HG02973 (cell line): Measurements from ENCODE around the gene EIF5A.
A peak's percentile ranks its signal among the peaks of the same experiment; 100 is the strongest.

Source experiments
- ATAC-seq: cut with Tn5 transposase; IDR thresholded peaks from one replicate; pipeline ENCODE4 v1.9.1; 2021; ENCODE audit warnings: moderate library complexity; ENCODE audit not compliant: unreplicated experiment

EIF5A gene

DNA sequence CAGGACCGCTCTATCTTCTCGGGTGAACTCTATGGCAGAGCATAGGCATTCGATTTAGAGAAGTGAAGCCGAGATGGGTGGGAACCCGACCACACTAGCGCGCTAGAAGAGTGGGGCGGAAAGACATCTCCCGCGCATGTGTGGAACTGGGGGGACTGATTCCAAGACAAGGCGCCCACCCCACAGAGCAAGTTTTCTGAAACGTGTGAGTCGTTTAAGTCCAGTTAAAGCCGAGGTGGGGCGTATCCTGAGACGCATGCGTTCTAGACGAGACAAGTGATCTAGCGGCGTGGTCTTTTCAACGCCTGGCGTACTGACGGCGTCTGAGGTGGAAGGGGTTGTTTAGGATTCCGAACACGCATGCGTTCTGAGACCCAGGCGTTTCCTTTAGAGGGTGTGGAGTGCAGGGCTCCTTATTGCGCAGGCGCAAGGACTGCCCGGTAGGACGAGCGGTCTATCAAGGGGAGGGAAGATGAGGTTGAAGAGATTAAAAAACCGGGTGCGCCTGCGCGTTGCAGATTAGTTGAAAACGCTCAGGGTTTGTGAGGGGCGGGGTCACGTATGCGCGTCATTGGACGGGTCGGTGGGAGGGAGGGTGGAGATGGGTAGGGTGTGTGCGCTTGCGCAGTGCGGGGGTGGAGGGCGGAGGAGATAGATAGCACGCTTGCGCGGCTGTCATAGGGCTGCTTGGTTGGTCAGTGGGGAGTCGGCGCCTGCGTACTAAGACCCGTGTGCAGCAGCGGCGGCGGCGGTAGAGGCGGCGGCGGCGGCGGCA is at the start of gene EIF5A:
TSS of gene EIF5A (plus strand) at position 718 of the 775 bp plus-strand sequence. CDS start 2,008 bp downstream, outside the sequence.
- peak; percentile 63 for ATAC-seq

DNA sequence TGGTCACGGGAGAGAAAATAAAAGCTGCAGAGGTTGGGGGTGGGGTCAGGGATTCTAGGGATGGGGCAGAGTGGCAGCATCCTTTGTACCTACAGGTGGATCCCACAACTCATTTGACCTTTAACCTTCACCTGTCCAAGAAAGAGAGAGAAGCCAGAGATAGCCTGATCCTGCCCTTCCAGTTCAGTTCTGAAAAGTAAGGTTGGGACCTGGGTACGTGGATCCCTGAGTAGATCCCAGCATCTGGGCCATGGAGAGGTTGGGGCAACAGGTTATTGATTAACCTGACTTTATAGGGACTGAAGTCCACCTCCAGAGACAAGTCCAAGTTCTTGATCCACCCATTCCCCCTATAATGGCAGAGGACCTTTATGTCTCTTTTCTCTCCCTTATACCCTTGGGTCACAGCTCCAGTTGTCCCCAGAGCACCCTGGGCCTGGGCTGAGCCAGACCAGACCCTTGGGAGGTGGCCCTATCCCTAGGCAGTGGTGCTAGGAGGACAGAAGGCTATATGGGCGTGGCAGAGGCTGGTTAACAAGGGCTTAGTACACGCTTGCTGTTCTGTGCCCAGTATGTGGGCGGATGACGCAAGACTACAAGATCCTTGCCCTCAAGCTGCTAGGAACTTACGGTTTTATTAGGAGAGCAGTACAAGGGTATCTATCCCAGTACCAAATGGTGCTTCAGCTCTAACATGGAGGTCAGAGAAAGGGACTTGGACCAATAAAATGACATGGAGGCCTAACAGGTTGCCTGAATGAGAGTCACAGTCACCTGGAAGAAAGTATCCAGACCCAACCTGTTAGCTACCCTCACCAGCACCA is 48.5 kb upstream of the EIF5A start:
- no peak for ATAC-seq

DNA sequence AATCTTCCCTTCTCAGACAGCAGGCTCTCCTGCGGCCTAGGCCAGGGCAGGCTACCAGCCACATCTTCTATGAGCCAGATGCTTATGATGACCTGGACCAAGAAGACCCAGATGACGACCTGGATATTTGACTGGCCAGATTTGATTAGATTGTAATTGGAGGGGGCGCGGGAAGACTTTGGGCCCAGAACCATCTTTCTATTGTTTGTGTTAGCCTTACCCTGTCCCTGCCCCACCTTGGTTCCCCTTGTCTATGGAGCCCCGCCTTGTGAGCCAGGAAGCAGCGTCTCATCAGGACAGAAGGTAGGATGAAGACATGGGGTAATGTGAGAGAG is 47.9 kb upstream of the EIF5A start:
- no peak for ATAC-seq

GRCh38 chr17:7260151-7260550 is 47.3 kb upstream of the EIF5A start:
- no peak for ATAC-seq

DNA sequence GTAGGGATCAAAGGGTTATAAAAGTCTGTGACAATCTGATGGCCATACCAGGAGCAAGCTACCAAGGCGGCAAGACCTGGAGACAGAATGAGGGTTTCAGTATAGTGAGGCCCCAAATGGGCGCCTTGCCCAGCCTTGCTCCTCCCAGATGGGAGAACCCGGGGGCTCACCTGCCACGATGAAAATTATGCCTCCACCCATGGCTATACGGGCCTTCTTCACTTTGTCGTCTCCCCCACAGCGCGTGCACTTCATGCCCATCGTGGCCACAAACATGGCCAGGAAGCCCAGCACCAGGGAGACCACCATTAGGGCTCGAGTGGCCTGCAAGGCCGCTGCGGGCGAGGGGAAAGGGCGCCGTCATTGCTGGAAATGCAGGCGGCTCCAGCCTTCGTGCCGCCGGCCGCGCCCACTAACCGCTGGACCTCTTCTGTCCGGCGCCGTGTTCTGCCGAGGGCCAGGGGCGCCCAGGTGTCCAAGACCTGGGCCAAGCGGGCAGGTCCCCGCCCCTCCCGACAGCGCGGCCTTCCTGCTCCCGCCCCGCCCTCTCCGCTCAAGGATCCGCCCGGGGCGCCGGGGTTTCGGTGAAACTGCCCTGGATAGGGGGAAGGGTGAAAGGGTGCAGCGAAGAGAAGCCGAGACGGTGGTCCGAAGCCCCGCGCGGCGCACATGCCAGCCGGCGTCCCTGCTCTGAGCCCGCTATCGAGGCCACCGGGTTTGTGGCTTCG is 46.6 kb upstream of the EIF5A start:
- no peak for ATAC-seq

DNA sequence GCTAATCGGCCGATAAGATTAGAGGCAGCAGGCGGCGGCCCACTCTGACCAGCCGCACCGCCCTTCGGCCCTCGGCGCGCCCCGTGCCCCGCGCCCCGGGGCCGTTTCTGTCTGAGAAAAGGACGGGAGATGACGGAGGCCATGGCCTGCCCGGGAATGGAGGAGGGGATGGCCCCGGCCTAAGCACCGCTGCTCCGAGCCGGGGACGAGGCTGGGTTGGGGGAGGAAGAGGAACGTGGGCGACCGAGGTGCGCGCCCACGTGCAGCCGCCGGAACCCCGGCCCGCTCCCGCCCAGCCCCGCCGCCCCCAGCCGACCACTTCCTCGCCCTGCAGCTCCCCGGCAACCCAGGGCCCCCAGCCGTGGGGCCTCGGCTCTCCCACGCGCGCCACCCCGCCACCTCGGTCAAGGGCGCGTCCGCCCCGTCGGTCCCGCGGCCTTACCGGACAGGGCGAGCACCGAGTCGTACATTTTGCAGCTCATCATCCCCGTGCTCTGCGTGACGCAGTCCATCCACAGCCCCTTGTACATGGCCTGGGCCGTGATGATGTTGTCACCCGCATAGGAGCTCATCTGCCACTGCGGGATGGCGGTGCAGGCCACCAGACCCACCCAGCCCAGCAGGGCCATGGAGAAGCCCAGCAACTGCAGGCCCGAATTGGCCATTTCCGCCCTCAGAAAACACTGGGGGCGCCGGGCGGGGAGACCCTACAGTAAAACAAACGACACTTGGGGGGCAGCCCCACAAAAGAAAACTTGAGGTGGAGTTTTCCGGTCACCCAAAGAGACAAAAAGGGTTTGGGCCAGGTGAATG is 45.8 kb upstream of the EIF5A start:
- no peak for ATAC-seq

DNA sequence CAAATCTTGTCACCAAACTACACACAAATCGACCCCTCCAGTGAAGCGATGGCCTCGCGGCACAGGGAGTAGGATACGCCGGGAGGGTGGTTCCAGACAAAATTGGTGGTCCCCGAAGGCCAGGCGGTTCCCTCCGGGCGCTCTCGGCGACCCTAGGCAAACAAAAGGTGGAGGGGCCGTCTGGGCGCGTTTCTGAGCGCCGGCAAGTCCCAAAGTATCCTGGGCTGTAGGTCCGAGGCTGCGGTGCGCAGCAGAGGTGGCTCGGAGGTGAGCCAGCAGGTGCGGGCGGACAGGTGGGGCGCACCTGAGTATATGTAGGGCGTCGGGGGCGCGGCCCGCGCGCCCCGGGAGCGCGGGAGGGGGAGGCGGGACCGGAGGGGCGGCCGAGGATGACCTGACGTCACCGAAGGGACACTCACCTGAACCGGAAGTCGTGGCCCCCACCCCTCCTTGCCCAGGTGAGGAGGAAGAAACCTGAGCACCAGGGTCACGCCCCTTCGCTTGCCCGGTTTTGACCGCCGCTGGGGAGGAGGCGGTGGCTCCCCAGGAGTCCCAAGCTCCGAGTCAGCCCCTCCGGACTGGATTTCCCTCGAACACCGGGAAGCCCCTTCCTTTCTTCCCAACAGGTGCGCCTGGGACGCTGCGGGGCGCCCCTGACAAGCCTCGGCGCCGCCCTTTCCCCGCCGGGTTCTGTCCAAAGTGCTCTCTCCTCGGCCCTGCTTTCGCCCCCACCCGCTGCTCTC is 45.1 kb upstream of the EIF5A start, which contains the start of gene CLDN7:
TSS of gene CLDN7 (minus strand) at position 287 of the 743 bp plus-strand sequence. CDS start 435 bp downstream, outside the sequence.
- ATAC-seq = no peak

DNA sequence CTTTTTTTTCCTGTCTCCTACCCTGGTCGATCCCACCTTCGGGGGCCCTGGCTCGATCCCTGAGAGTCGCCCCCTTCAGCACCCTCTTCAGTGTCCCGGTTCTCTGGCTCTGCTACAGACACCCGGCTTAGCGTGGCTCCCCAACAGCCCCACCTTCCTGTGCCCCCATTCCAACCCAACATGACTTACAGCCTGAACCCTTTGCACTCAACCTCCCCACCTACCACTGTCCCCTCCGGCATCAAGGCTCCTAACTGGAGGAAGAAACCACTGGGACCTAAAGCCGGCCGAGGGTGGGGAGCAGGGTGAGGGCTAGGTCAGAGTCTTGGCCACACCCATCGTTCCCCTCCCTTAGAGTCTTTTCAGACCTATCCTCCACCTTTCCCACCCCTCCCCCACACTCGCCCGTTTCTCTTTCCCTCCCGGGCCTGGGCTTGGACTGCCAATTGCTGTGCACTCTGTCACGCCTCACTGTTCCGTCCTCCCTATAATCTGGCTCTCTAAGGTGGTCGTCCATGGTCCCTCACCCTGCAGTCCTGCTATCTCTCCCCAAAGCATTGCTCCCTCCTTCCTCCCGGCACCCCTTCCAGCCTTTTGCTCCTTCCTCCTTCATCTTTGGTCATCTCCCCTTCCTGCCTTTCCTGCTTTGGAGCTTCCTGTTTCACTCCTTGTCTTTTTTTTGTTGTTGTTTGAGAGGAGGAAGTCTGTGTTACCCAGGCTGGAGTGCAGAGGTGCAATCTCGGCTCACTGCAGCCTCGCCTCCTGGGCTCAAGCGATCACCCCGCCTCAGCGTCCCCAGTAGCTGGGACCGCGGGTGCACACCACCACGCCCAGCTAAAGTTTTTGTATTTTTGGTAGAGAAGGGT is 44.3 kb upstream of the EIF5A start:
- ATAC-seq = no peak

DNA sequence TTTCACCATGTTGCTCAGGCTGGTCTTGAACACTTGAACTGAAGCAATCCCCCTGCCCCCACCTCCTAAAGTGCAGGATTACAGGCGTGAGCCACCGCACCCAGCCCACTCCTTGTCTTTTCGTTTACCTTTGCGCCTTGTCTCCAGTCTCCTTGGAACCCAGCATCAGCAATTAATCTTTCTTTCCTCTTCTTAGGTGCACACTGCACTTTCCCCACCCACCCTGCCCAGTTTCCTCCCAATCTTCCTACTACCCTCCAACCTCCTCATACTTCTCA is 43.7 kb upstream of the EIF5A start:
- ATAC-seq = no peak

DNA sequence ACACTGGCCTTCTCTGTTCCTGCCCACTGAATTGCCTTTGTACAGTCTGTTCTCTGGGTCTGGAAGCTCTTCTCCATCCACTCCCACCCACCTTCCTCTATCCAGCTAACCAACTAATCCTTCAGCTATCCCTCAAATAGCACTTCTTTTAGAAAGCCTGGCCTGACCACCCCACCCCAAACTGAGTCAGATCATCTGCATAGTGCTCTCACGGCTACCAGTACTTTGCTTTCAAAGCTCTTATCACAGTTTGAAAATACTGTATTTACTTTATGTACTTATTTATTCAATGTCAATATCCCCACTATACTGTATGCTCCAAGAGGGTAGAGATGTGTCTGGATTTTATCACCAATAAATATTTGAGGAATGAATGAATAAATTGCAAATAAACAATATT is 40.6 kb upstream of the EIF5A start:
- no peak for ATAC-seq

GRCh38 chr17:7279448-7279847 is 28.0 kb upstream of the EIF5A start:
- no peak for ATAC-seq

- no peak for ATAC-seq
Observed at GRCh38 chr17:7280519-7281073, 26.8 kb upstream of the EIF5A start.

GRCh38 chr17:7281074-7281952 is 26.1 kb upstream of the EIF5A start, which contains the start of gene SLC2A4:
SLC2A4 (plus strand) TSS chr17:7281718; CDS start chr17:7281935, 217 bp downstream.
- no peak for ATAC-seq

- ATAC-seq = no peak
Observed at GRCh38 chr17:7281953-7282751, 25.3 kb upstream of the EIF5A start.

DNA sequence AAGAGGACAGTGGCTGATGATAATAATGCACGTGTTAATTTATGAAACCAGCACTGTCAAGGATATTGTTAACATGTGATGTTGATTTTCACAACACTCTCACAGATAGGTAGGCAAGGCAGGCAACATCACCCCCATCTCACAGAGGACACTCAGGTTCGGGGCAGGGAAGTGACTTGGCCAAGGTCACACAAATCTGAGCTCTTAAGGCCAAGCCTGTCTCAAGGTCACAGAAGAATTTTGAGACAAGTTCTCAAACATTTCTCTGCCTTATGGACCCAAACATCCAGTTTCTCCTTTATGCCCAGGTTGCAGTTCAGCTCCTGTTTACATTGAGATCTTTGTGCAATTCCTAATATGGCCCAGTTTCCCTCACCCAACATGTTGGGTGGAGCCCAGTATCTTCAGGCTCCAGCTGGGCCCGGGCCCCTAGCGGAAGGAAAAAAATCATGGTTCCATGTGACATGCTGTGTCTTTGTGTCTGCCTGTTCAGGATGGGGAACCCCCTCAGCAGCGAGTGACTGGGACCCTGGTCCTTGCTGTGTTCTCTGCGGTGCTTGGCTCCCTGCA is 24.6 kb upstream of the EIF5A start:
- ATAC-seq = no peak

DNA sequence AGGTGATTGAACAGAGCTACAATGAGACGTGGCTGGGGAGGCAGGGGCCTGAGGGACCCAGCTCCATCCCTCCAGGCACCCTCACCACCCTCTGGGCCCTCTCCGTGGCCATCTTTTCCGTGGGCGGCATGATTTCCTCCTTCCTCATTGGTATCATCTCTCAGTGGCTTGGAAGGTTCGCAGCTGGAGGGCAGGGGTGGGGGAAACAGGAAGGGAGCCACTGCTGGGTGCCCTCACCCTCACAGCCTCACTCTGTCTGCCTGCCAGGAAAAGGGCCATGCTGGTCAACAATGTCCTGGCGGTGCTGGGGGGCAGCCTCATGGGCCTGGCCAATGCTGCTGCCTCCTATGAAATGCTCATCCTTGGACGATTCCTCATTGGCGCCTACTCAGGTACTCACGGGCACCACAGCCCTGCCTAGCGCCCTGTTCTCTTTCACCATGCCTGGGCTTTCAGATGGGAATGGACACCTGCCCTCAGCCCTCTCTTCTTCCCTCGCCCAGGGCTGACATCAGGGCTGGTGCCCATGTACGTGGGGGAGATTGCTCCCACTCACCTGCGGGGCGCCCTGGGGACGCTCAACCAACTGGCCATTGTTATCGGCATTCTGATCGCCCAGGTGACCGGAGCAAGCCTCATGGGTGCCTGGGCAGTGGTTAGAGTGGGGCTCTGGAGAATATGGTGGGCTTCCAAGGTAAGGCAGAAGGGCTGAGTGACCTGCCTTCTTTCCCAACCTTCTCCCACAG is 23.8 kb upstream of the EIF5A start:
- ATAC-seq = no peak
